Measurements from ENCODE around the gene TSPYL4.

TSPYL4 gene

DNA sequence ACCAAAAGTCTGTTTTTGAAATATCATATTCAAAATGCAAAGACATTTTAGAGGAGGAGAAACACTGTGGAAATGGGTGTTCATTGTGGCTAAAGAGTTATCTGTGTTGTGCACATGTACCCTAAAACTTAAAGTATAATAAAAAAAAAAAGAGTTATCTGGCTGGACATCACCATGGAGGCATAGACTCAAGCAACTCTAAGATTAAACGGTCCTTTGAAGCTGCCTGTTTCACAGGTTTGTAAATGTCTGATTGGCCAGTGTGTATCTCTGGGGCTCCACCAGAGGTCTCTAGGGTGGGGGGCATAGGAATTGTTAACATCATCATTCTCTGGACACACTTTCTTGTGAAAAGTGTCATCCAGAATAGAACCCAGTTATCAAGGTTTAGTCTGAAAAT is 39.2 kb downstream of the TSPYL4 start:
- Histone ChIP-seq H3K36me3 (ENCODE audit: control insufficient read depth in 5 of 5, insufficient read depth in 5 of 5, low read length in 5 of 5) (peaks cover 0 to 6% (median 0%) of the 10 kb centered on the region in 5 donors), H3K4me1 (ENCODE audit: control insufficient read depth in 5 of 5, insufficient read depth in 5 of 5, low read length in 5 of 5) (no peaks in the 10 kb centered on the region), H3K9ac (ENCODE audit: low read length in 5 of 5) (no peak overlapping the region), H3K27me3 (ENCODE audit: control insufficient read depth in 5 of 5, insufficient read depth in 4 of 5, low read length in 5 of 5) (no peaks in the 10 kb centered on the region), H3K27ac (ENCODE audit: low read depth, low read length) (no peak overlapping the region), H3K4me3 (ENCODE audit: low read depth in 1 of 5, low read length in 5 of 5) (no peak overlapping the region), H3K9me3 (ENCODE audit: control insufficient read depth in 5 of 5, low read length in 5 of 5) (no peaks in the 10 kb centered on the region)

DNA sequence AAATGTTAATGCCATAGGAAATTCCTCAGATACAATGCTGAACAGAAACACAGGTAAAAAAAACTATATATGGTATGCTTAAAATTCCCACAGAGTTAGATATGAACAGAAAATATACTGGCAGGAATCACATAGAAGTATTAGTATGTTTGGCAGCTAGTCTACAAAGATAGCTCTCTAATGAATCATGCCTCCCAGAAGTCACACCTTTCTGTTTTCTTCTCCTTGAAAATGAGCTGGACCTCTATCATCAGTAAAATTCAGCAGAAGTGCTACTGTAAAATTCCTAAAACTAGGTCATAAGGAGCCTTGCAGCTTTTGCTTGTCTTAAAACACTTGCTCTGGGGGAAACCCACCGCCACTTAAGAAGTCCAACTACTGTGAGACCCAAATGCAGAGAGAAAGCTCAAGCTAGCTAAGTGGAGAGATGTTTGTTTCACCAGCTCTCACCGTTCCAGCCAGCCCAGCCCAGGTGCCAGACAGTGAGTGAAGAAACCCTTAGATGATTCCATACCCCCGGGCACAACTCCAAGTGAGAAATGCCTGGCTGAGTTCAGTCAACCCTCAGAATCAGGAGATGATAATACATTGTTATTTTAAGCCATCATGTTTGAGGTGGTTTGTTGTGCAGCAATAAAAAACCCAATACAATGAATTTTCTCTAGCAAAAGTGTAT is 43.0 kb downstream of the TSPYL4 start:
- no peaks in the 10 kb centered on the region for H3K27me3 ChIP-seq (ENCODE audit: control insufficient read depth in 5 of 5, insufficient read depth in 4 of 5, low read length in 5 of 5)
- H3K9ac ChIP-seq (ENCODE audit: low read length in 5 of 5): no peak overlapping the region
- H3K9me3 ChIP-seq (ENCODE audit: control insufficient read depth in 5 of 5, low read length in 5 of 5): no peaks in the 10 kb centered on the region
- H3K36me3 ChIP-seq (ENCODE audit: control insufficient read depth in 5 of 5, insufficient read depth in 5 of 5, low read length in 5 of 5): peaks cover 0 to 6% (median 4%) of the 10 kb centered on the region in 5 donors
- H3K4me3 ChIP-seq (ENCODE audit: low read depth in 1 of 5, low read length in 5 of 5): no peak overlapping the region
- H3K27ac ChIP-seq (ENCODE audit: low read depth, low read length): no peak overlapping the region
- H3K4me1 ChIP-seq (ENCODE audit: control insufficient read depth in 5 of 5, insufficient read depth in 5 of 5, low read length in 5 of 5): no peaks in the 10 kb centered on the region

DNA sequence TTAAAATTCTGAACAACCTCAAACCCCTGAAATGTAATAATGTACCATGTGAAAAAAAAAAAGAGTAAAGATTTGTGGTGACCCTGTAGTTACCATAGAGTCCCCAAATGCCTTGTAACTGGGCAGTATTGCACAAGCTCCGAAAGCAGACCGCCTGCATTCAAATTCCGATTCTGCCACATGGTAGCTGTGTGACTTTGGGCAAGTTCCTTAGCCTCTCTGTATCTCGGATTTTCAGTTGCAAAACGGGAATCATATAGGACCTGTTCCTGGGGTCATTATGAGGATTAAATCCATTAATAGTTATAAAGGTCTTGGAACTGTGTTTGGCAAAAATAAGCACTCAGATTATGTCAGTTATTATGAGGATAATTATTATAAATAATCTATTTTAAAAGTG is 43.6 kb downstream of the TSPYL4 start:
- Histone ChIP-seq H3K4me1 (ENCODE audit: control insufficient read depth in 5 of 5, insufficient read depth in 5 of 5, low read length in 5 of 5) (no peaks in the 10 kb centered on the region), H3K36me3 (ENCODE audit: control insufficient read depth in 5 of 5, insufficient read depth in 5 of 5, low read length in 5 of 5) (peaks cover 0 to 6% (median 4%) of the 10 kb centered on the region in 5 donors), H3K27me3 (ENCODE audit: control insufficient read depth in 5 of 5, insufficient read depth in 4 of 5, low read length in 5 of 5) (no peaks in the 10 kb centered on the region), H3K9me3 (ENCODE audit: control insufficient read depth in 5 of 5, low read length in 5 of 5) (no peaks in the 10 kb centered on the region), H3K9ac (ENCODE audit: low read length in 5 of 5) (no peak overlapping the region), H3K4me3 (ENCODE audit: low read depth in 1 of 5, low read length in 5 of 5) (no peak overlapping the region), H3K27ac (ENCODE audit: low read depth, low read length) (no peak overlapping the region)

DNA sequence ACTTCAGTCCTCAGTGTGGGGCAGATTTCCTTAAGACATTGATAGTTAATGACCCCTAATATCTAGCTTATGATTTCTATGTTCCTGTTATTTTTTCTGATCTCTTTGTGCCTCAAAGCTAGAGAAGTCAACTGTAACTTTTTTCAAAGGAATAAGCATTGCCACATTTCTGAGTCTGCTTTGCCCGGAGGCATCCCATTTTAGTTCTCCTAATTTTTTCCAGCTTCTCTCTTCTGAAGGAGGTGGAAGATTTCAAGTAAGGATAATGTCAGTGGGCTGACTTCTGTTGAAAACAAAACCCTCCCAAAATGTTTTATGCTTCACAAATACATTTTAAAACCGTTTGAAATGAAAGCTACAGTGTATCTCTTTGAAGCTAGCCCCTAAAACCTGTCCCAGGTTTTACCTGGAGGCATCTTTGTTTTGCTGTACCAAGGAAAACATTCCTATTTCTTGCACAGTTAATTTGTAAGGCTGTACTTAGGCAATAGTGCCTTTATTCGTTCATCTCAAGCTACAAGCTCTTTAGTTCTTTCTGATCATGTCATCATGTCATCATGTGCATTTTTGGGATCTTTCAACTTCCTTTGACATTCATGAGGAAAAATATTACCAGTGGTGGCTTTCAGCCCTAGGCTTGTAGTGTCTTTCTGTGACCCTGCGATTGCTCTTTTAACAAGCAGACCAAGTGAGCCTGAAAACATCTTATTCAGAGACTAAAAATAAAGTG is 45.7 kb downstream of the TSPYL4 start:
- Histone ChIP-seq H3K4me3 (ENCODE audit: low read depth in 1 of 5, low read length in 5 of 5) (no peak overlapping the region), H3K27me3 (ENCODE audit: control insufficient read depth in 5 of 5, insufficient read depth in 4 of 5, low read length in 5 of 5) (no peaks in the 10 kb centered on the region), H3K27ac (ENCODE audit: low read depth, low read length) (no peak overlapping the region), H3K4me1 (ENCODE audit: control insufficient read depth in 5 of 5, insufficient read depth in 5 of 5, low read length in 5 of 5) (no peaks in the 10 kb centered on the region), H3K36me3 (ENCODE audit: control insufficient read depth in 5 of 5, insufficient read depth in 5 of 5, low read length in 5 of 5) (peaks cover 0 to 4% (median 1%) of the 10 kb centered on the region in 5 donors), H3K9me3 (ENCODE audit: control insufficient read depth in 5 of 5, low read length in 5 of 5) (no peaks in the 10 kb centered on the region), H3K9ac (ENCODE audit: low read length in 5 of 5) (no peak overlapping the region)

DNA sequence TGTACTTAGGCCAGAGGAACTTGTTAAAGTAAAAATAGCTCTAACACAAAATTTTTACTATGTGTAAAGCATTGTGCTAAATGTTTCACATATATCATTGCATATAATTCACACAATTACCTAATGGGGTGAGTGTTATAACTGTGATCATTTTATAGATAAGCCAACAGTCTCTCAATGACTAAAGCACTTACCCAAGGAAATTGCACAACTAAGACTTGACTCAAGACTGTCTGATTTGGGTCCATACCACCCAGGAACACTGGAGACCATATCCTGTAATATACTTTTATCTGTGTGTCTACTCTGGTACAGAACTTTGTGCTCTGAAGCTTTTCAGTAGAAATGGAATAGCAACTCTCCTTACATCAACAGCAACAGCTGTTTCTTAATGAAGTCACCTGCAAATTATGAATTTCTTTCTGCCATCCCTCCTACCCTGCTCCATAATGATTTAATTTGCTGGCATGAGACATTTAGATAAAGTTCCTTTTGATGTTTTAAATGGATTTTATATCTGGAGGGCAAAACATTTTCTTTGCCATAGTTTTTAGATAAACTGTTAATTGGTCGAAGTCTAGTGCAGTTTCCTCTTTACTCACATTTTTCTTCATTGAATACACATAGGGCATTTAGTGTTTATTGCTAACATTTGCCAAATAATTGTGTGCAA is 47.5 kb downstream of the TSPYL4 start:
- Histone ChIP-seq H3K4me1 (ENCODE audit: control insufficient read depth in 5 of 5, insufficient read depth in 5 of 5, low read length in 5 of 5) (no peaks in the 10 kb centered on the region), H3K9ac (ENCODE audit: low read length in 5 of 5) (no peak overlapping the region), H3K36me3 (ENCODE audit: control insufficient read depth in 5 of 5, insufficient read depth in 5 of 5, low read length in 5 of 5) (peaks cover 0 to 4% (median 0%) of the 10 kb centered on the region in 5 donors), H3K9me3 (ENCODE audit: control insufficient read depth in 5 of 5, low read length in 5 of 5) (no peaks in the 10 kb centered on the region), H3K27me3 (ENCODE audit: control insufficient read depth in 5 of 5, insufficient read depth in 4 of 5, low read length in 5 of 5) (no peaks in the 10 kb centered on the region), H3K27ac (ENCODE audit: low read depth, low read length) (no peak overlapping the region), H3K4me3 (ENCODE audit: low read depth in 1 of 5, low read length in 5 of 5) (no peak overlapping the region)

DNA sequence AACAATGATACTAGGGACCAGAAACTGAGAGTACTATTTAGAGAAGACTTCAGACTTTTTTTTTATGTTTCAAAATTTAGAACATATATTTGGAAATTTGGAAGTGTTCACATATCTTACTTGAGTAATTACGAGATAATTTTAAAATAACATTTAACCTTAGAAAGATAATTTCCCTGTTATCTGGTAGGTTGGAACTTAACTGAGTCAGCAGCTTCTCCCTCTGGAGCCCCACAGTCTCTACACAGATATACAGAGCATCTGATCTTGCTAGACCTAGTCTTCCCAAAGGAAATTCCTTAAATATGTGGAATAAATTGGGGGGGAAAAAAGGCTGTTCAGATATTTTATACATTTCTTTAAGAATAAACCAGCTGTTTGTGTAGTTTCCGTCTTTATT is 48.6 kb downstream of the TSPYL4 start:
- no peak overlapping the region for H3K9ac ChIP-seq (ENCODE audit: low read length in 5 of 5)
- H3K4me3 ChIP-seq (ENCODE audit: low read depth in 1 of 5, low read length in 5 of 5): no peak overlapping the region
- H3K36me3 ChIP-seq (ENCODE audit: control insufficient read depth in 5 of 5, insufficient read depth in 5 of 5, low read length in 5 of 5): peaks cover 0 to 4% (median 0%) of the 10 kb centered on the region in 5 donors
- no peaks in the 10 kb centered on the region for H3K9me3 ChIP-seq (ENCODE audit: control insufficient read depth in 5 of 5, low read length in 5 of 5)
- H3K4me1 ChIP-seq (ENCODE audit: control insufficient read depth in 5 of 5, insufficient read depth in 5 of 5, low read length in 5 of 5): no peaks in the 10 kb centered on the region
- no peaks in the 10 kb centered on the region for H3K27me3 ChIP-seq (ENCODE audit: control insufficient read depth in 5 of 5, insufficient read depth in 4 of 5, low read length in 5 of 5)
- H3K27ac ChIP-seq (ENCODE audit: low read depth, low read length): no peak overlapping the region

DNA sequence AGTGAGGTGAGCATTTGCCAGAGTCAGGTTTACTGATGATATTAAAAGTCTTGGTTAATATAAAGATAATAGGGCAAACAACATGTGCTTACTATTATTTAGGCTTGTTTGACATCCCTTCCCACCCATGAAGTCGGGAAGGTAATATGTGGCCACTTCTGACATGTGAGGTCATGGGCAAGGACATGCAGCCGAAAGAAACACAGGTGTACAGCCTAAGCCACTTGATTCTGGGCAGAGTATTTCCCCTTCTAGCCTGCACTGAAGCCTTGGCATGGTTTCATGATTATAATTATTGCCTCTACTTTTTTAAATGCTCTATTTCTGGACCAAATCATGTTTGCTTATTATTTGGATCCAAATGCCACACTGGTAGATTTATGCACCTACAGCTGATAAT is 52.3 kb downstream of the TSPYL4 start:
- H3K4me3 ChIP-seq (ENCODE audit: low read depth in 1 of 5, low read length in 5 of 5): no peak overlapping the region
- no peak overlapping the region for H3K27ac ChIP-seq (ENCODE audit: low read depth, low read length)
- H3K9me3 ChIP-seq (ENCODE audit: control insufficient read depth in 5 of 5, low read length in 5 of 5): no peaks in the 10 kb centered on the region
- no peak overlapping the region for H3K9ac ChIP-seq (ENCODE audit: low read length in 5 of 5)
- H3K36me3 ChIP-seq (ENCODE audit: control insufficient read depth in 5 of 5, insufficient read depth in 5 of 5, low read length in 5 of 5): peaks cover 0 to 9% (median 0%) of the 10 kb centered on the region in 5 donors
- H3K27me3 ChIP-seq (ENCODE audit: control insufficient read depth in 5 of 5, insufficient read depth in 4 of 5, low read length in 5 of 5): no peaks in the 10 kb centered on the region
- no peaks in the 10 kb centered on the region for H3K4me1 ChIP-seq (ENCODE audit: control insufficient read depth in 5 of 5, insufficient read depth in 5 of 5, low read length in 5 of 5)

DNA sequence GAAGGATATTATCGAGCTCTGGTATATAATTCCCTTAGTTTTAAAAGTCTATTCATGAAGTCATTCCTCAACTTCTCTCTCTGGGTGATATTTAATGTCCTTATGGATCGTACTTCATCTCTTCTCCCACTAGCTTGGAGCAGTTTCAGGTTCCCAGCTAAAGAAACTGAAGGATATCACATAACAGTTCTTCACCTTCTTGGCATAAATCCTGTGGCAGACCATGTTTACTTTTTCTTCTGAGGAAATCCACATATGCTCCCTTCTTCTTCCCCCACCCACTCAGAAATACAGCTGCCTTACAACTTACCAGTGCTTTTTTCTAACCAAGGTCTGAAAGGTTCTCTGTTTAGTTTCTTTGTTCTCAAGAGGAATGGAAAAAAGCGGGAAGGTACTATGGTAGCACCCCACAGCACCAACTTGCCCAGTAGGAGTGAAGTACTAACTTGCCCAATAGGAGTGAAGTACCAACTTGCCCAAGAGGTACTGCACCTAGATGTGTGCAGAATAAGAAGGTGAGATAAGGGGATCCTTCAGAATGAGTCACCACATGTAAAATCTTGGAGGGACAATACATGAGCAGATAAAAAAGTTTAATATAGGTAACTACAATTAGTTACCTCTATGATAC is 53.1 kb downstream of the TSPYL4 start:
- H3K4me3 ChIP-seq (ENCODE audit: low read depth in 1 of 5, low read length in 5 of 5): no peak overlapping the region
- H3K4me1 ChIP-seq (ENCODE audit: control insufficient read depth in 5 of 5, insufficient read depth in 5 of 5, low read length in 5 of 5): no peaks in the 10 kb centered on the region
- H3K9me3 ChIP-seq (ENCODE audit: control insufficient read depth in 5 of 5, low read length in 5 of 5): no peaks in the 10 kb centered on the region
- H3K27me3 ChIP-seq (ENCODE audit: control insufficient read depth in 5 of 5, insufficient read depth in 4 of 5, low read length in 5 of 5): no peaks in the 10 kb centered on the region
- no peak overlapping the region for H3K27ac ChIP-seq (ENCODE audit: low read depth, low read length)
- peaks cover 0 to 6% (median 0%) of the 10 kb centered on the region in 5 donors for H3K36me3 ChIP-seq (ENCODE audit: control insufficient read depth in 5 of 5, insufficient read depth in 5 of 5, low read length in 5 of 5)
- H3K9ac ChIP-seq (ENCODE audit: low read length in 5 of 5): no peak overlapping the region

All from subcutaneous abdominal adipose tissue (tissue), 5 donors.